Measurements from ENCODE around the gene PIMREG. TPM values are rescaled to one million over a fixed set of nuclear protein-coding genes. Genes with fewer than 3 reads are reported as not detected.

Gene PIMREG
- total RNA-seq, 6 donors from 2014 or later = 0.67 to 1.3 (median 0.77) TPM; not detected in 2

- Histone ChIP-seq H3K4me3 (no peak overlapping the region), H3K27me3 (no peaks in the 10 kb centered on the region), H3K4me1 (no peaks in the 10 kb centered on the region), H3K9me3 (no peaks in the 10 kb centered on the region), H3K36me3 (peaks cover 0 to 5% (median 2%) of the 10 kb centered on the region in 4 donors), H3K27ac (no peak overlapping the region)
- ATAC-seq (ENCODE audit: low FRiP score in 2 of 2) (no peak), DNase-seq (no peak)
- 81 to 82% methylated on average over 10 of the region's 10 CpGs for WGBS, 2 donors
- no peak for TF ChIP-seq EP300 (IDR thresholded peaks at IDR 0.05)
- no peak for TF ChIP-seq POLR2A (IDR thresholded peaks at IDR 0.05)
- TF ChIP-seq POLR2AphosphoS5 (IDR thresholded peaks at IDR 0.05) = no peak
- TF ChIP-seq CTCF (IDR thresholded peaks at IDR 0.05) = no peak
Measured at GRCh38 chr17:6461792-6462524, 17.7 kb downstream of the PIMREG start.

- no peaks in the 10 kb centered on the region for H3K9me3 ChIP-seq
- H3K4me1 ChIP-seq = no peaks in the 10 kb centered on the region
- 88 to 92% methylated on average over 2 of the region's 2 CpGs for WGBS, 2 donors
- peaks cover 0 to 5% (median 2%) of the 10 kb centered on the region in 4 donors for H3K36me3 ChIP-seq
- no peak overlapping the region for H3K4me3 ChIP-seq
- H3K27me3 ChIP-seq = no peaks in the 10 kb centered on the region
- no peak overlapping the region for H3K27ac ChIP-seq
- DNase-seq = no peak
- ATAC-seq (ENCODE audit: low FRiP score in 2 of 2) = no peak
- TF ChIP-seq CTCF (IDR thresholded peaks at IDR 0.05) = no peak
- TF ChIP-seq POLR2A (IDR thresholded peaks at IDR 0.05) = no peak
- no peak for TF ChIP-seq POLR2AphosphoS5 (IDR thresholded peaks at IDR 0.05)
- TF ChIP-seq EP300 (IDR thresholded peaks at IDR 0.05) = no peak
Measured at GRCh38 chr17:6462692-6463091, 18.4 kb downstream of the PIMREG start.

- Histone ChIP-seq H3K27me3 (no peaks in the 10 kb centered on the region), H3K4me3 (no peak overlapping the region), H3K36me3 (peaks cover 0 to 5% (median 2%) of the 10 kb centered on the region in 4 donors), H3K27ac (no peak overlapping the region), H3K9me3 (no peaks in the 10 kb centered on the region), H3K4me1 (no peaks in the 10 kb centered on the region)
- ATAC-seq (ENCODE audit: low FRiP score in 2 of 2) (no peak), DNase-seq (no peak)
- 92 to 94% methylated on average over 7 to 23 of the region's 24 CpGs for WGBS, 2 donors
- TF ChIP-seq CTCF (IDR thresholded peaks at IDR 0.05) (no peak), POLR2AphosphoS5 (IDR thresholded peaks at IDR 0.05) (no peak), POLR2A (IDR thresholded peaks at IDR 0.05) (no peak), EP300 (IDR thresholded peaks at IDR 0.05) (no peak)
Measured at GRCh38 chr17:6463616-6464445, 19.6 kb downstream of the PIMREG start.

- TF ChIP-seq POLR2A (IDR thresholded peaks at IDR 0.05) = no peak
- TF ChIP-seq EP300 (IDR thresholded peaks at IDR 0.05) = no peak
- no peak for TF ChIP-seq CTCF (IDR thresholded peaks at IDR 0.05)
- TF ChIP-seq POLR2AphosphoS5 (IDR thresholded peaks at IDR 0.05) = no peak
- H3K4me1 ChIP-seq = no peaks in the 10 kb centered on the region
- no peak overlapping the region for H3K27ac ChIP-seq
- 93 to 96% methylated on average over 12 to 14 of the region's 14 CpGs for WGBS, 2 donors
- ATAC-seq (ENCODE audit: low FRiP score in 2 of 2) (no peak), DNase-seq (no peak)
- H3K27me3 ChIP-seq = no peaks in the 10 kb centered on the region
- no peak overlapping the region for H3K4me3 ChIP-seq
- H3K9me3 ChIP-seq = no peaks in the 10 kb centered on the region
- peaks cover 0 to 5% (median 2%) of the 10 kb centered on the region in 4 donors for H3K36me3 ChIP-seq
Measured at GRCh38 chr17:6464446-6465041, 20.3 kb downstream of the PIMREG start.
